Hematopoietic multipotent progenitor cell treated with erythropoietin and hydrocortisone succinate and interleukin-3 and kit ligand, for 17 days (in vitro differentiated cells): ENCODE measurements around the gene ST3GAL6.
"Not testable (repeated sequence)": the region's sequence is repeated elsewhere in the genome, so short reads cannot be mapped to it uniquely, and the experiment has no call there.

Experiments used
- DNase-seq: peaks from one replicate; pipeline ENCODE4 v3.0.0-alpha.2; 2015; ENCODE audit warnings: low spot score

The ST3GAL6 gene

GRCh38 chr3:98805571-98805970 is 42.4 kb downstream of the ST3GAL6 start:
- no peak for DNase-seq

- no peak for DNase-seq
Observed at GRCh38 chr3:98806521-98806920, 43.4 kb downstream of the ST3GAL6 start.

GRCh38 chr3:98807011-98807410 is 43.9 kb downstream of the ST3GAL6 start:
- no peak for DNase-seq

- no peak for DNase-seq
Observed at GRCh38 chr3:98807561-98807960, 44.4 kb downstream of the ST3GAL6 start.

GRCh38 chr3:98808071-98808470 is 44.9 kb downstream of the ST3GAL6 start:
- no peak for DNase-seq

- DNase-seq = no peak
Observed at GRCh38 chr3:98809557-98809956, 46.4 kb downstream of the ST3GAL6 start.

GRCh38 chr3:98811048-98811447 is 47.9 kb downstream of the ST3GAL6 start:
- DNase-seq = no peak

- DNase-seq = peak; percentile 41
Observed at GRCh38 chr3:98812851-98813374, 49.8 kb downstream of the ST3GAL6 start.

GRCh38 chr3:98814817-98815420 is 51.8 kb downstream of the ST3GAL6 start:
- DNase-seq = no peak

- peak; percentile 71 for DNase-seq
Observed at GRCh38 chr3:98817547-98818041, 54.5 kb downstream of the ST3GAL6 start.

GRCh38 chr3:98821063-98821462 is 57.9 kb downstream of the ST3GAL6 start:
- DNase-seq = no peak

GRCh38 chr3:98823791-98824190 is 60.7 kb downstream of the ST3GAL6 start:
- DNase-seq = no peak

- no peak for DNase-seq
Observed at GRCh38 chr3:98824256-98824655, 61.1 kb downstream of the ST3GAL6 start.

- no peak for DNase-seq
Observed at GRCh38 chr3:98826126-98826525, 63.0 kb downstream of the ST3GAL6 start.

- no peak for DNase-seq
Observed at GRCh38 chr3:98827221-98827920, 64.2 kb downstream of the ST3GAL6 start.

GRCh38 chr3:98829246-98829832 is 66.2 kb downstream of the ST3GAL6 start:
- no peak for DNase-seq

GRCh38 chr3:98831060-98831459 is 67.9 kb downstream of the ST3GAL6 start:
- not testable (repeated sequence) for DNase-seq

- no peak for DNase-seq
Observed at GRCh38 chr3:98839846-98840245, 76.7 kb downstream of the ST3GAL6 start.

- DNase-seq = no peak
Observed at GRCh38 chr3:98843266-98843959, 80.3 kb downstream of the ST3GAL6 start.
